GM18858 (cell line): ENCODE measurements around the gene CBARP.
A peak's percentile ranks its signal among the peaks of the same experiment; 100 is the strongest.

Experiments used
- ATAC-seq: cut with Tn5 transposase; IDR thresholded peaks from one replicate; pipeline ENCODE4 v1.9.1; 2021; ENCODE audit not compliant: unreplicated experiment

CBARP gene

GRCh38 chr19:1275976-1276627 is 38.3 kb upstream of the CBARP start:
- ATAC-seq: no peak

DNA sequence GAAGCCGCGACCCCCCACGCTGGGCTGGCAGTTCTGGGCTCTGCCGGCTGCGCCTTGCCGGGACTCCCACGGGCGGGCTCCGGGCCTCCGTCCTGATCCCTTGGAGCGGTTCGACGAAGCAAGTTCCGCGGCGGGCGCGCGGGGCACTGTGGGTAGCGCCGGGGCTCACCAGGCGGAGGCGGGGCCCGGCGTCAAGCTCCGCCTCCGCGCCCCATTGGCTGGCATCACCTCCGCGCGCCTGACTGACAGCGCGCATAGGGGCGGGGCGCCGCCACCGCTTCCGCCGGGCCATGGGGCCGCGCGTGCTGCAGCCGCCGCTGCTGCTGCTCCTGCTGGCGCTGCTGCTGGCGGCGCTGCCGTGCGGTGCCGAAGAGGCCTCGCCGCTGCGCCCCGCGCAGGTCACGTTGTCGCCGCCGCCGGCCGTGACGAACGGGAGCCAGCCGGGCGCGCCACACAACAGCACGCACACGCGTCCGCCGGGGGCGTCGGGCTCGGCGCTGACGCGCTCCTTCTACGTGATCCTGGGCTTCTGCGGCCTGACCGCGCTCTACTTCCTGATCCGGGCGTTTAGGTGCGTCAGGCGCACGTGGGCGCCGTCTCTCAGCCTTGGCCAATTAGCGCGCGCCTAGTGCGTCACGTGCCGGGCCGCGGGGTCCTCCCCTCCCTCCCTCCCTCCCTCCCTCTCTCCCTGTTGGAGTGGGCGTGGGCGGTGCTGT is 37.6 kb upstream of the CBARP start, which contains the start of gene FAM174C:
TSS of gene FAM174C (plus strand) at position 271 of the 716 bp plus-strand sequence. CDS start at position 291, 20 bp downstream.
- peak; percentile 51 for ATAC-seq

DNA sequence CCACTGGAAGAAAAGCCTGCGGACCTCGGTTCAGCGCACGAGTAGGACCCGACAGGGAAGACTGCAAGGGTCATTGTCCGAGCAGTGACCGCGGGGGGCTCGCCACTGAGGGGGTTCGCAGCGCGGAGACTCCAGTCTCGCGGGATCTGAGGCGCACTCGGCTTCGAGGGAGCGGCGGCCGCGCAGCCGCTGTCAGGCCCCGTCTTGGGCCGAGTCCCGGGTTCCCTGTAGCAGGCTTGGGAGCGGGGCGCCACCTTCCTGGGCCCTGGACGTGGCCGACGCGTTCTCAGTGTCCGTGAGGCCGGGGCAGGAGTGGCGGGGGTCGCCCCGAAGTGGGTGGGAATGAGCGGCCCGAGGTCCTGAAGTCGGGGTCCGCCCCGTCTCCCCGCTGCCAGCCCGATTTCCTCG is 37.1 kb upstream of the CBARP start:
- no peak for ATAC-seq

GRCh38 chr19:1274081-1274851 is 36.5 kb upstream of the CBARP start:
- no peak for ATAC-seq

- no peak for ATAC-seq
Measured at GRCh38 chr19:1273263-1274041, 35.6 kb upstream of the CBARP start.

DNA sequence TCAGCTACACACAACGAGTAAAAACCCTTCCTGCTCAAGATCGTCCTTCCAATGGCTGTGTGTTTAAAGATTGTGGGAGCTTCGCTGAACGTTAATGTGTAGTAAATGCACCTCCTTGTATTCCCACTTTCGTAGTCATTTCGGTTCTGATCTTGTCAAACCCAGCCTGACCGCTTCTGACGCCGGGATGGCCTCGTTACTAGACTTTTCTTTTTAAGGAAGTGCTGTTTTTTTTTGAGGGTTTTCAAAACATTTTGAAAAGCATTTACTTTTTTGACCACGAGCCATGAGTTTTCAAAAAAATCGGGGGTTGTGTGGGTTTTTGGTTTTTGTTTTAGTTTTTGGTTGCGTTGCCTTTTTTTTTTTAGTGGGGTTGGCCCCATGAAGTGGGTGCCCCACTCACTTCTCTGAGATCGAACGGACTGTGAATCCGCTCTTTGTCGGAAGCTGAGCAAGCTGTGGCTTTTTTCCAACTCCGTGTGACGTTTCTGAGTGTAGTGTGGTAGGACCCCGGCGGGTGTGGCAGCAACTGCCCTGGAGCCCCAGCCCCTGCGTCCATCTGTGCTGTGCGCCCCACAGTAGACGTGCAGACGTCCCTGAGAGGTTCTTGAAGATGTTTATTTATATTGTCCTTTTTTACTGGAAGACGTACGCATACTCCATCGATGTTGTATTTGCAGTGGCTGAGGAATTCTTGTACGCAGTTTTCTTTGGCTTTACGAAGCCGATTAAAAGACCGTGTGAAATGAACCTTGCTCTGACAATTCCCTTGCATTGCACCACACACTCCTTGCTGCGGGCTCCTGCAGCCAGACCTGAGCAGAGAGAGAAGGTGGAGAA is 34.8 kb upstream of the CBARP start:
- ATAC-seq: no peak

DNA sequence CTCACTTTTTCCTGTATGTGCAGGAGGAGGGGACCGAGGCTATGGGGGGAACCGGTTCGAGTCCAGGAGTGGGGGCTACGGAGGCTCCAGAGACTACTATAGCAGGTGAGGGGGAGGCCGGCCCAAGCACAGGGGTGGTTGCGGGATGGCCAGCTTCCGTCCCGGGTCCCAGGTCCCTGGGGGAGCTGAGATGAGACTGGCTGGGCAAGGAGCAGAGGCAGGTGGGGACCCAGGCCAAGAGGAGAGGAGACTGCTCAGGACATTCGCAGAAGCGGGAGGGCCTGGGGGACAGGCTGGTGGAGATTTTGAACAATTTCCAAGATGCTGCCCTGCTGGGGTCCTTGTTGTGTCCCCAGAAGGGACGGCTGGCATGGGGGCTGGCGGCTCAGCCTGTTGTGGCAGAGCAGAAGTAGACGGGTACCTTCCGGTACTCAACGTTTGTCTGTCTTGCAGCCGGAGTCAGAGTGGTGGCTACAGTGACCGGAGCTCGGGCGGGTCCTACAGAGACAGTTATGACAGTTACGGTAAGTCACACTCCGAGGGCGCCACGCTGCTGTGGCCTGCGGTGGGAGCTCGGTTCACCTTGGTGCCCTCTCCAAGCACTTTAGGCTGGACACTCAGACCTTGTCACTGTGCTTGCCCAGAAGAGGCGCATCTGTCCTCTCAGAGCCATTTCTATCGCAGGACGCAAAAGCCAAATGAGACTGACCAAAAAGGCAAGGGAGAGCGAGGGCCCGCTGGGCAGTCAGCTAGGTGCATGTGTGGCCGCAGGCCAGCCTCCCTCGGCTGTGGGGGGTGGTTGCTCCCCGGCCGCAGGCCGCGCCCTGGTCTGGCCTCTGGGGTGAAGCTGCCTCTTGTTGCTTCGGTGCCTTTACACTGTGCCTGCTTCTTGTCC is 34.0 kb upstream of the CBARP start:
- ATAC-seq: no peak

DNA sequence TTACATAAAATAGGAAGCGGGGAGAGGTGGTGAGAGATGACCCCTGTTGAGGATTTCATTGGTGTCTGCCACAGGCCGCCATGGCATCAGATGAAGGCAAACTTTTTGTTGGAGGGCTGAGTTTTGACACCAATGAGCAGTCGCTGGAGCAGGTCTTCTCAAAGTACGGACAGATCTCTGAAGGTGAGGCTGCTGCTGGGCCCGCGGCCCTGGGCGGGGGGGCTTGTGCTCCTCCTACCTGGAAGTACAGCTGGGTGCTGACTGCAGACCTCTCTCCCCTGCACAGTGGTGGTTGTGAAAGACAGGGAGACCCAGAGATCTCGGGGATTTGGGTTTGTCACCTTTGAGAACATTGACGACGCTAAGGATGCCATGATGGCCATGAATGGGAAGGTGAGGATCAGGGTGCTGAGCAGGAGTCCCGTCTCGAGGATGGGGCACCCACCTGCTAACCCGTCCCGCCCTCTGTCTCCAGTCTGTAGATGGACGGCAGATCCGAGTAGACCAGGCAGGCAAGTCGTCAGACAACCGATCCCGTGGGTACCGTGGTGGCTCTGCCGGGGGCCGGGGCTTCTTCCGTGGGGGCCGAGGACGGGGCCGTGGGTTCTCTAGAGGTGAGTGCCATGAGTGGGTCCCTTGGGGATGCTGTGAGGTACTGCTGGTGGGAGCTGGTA is 33.2 kb upstream of the CBARP start:
- no peak for ATAC-seq

DNA sequence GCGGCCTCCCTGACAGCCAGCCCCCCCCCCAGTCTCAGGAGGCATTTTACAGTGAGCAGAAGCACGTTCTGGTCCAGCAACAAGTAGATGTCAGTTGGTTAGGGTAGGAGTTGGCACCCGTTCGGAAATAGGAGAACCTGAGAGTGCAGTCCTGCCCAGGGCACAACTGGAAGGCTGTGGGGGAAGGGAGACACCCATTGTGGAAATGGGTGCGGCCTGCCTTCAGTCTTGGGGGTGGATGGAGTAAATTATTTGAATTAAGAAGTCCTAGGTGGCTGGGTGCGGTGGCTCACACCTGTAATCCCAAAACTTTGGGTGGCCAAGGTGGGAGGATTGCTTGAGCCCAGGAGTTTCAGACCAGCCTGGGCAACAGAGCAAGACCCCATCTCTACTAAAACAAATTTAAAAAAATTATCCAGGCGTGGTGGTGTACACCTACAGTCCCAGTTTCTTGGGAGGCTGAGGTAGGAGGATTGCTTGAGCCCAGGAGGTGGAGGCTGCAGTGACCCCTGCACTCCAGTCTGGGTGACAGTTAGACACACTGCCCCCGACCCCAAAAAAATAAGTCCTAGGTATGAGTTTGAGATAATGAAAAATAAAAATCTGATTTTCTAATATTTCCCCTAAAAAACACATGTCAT is 32.5 kb upstream of the CBARP start:
- no peak for ATAC-seq

DNA sequence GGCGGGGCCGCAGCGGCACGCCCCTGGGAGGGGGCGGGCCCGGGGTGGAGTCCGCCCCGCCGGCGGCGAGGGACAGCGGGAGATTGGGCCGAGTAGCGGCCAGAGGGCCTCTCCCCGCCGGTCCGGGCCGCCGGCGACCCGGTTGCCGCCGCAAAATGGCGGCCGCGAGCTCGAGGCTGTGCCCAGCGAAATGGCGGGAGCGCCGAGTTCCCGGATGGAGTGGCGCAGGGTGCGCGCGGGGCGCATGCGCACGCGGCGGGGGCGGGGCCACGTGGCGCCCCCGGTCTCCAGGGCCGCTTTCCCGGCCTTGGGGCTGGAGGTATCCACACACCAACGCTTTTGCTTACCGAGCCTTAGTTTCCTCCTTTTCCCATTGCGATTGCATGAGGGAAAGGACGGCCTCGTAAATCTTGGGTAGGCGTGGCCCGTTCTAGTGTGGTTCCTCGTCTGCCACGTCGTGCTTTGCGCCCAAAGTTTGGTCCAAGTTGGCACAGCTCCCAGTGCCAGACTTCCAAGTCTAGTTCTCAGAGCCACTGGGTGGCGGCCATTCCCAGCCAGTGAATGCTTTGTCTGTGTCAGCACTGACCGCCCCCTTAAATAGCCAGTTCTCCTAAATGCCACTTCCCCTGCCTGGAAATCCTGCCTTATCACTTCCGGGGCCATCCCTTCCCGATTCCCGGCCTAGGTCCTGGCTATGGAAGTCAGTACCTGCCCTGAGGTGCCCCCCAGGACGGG is 31.8 kb upstream of the CBARP start:
- peak; percentile 13 for ATAC-seq

- ATAC-seq: peak; percentile 22
Measured at GRCh38 chr19:1269065-1269477, 31.3 kb upstream of the CBARP start, which contains the start of gene CIRBP. Gene CIRBP, plus strand, starts transcription at chr19:1269332. Its CDS starts 1,602 bp downstream, at chr19:1270934.

DNA sequence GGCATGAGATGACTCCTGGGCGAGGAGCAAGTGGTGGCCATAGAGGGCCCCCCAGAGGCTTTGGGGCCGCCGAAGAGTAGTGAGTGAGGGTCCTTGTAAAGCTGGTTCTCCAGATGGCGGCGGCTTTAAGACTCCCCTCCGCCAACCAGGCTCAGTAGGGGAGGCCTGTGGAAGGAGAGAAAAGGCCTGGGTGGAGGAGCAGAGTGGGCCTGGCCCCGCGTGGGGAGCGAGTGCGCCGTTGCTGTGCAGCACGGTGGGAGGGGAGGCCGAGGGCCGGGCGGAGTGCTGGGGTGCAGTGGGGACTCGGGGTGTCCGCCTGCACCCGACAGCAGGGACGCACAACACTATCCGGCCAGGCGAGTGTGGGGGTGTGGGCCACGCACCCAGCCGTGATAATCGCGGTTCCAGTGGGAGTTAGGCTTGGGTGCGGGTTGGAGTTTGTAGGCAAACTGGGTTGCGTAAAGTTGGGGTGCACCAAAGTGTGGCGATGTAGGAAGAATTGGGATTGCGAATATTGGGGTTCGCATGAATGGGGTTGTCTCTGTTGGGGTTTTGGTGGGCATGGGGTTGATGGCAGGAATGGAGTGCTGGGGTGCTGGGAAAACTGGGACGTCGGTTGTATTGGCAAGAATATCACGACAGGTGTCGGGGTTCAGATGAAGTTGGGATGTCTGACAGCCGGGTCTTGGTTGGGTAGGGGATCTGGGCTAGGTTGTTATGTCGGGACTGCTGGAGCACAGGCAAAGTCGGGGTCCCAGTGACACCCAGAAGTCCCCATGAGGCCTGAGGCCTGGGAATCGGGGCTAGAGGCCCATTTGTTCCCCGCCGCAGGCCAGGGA is 30.6 kb upstream of the CBARP start:
- ATAC-seq: no peak

- no peak for ATAC-seq
Measured at GRCh38 chr19:1267477-1268225, 29.8 kb upstream of the CBARP start.

DNA sequence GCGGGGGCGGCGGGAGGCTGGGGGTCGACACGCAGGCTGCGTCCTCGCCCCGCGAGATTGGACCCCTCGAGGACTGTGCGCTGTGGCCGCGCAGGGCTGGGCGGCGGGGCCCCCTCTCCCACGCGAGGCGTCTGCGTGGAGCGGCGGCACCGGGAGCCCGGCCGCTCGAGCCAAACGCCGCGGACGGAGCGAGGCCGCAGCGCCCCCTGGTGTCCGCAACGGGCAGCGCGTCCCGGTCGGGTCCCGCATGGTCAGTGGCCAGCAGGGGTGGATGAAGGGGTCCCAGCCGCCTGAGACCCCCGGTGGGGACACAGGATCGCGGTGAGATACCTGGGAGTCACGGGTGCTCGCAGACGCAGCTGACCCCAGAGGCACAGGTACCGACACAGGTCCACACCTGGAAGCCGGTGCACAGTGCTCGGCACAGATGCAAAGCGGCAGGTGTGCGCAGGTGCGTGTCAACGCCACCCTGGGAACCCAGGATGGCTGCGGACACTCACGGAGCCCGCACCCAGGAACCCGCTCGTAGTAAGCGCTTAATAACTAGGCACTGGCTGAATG is 29.2 kb upstream of the CBARP start:
- ATAC-seq: peak; percentile 12

GRCh38 chr19:1266129-1266915 is 28.5 kb upstream of the CBARP start:
- ATAC-seq: peak; percentile 27
